HFF-Myc (cell line): ENCODE data around the gene COG5.

Source experiments
- DNase-seq: peaks from one replicate; pipeline ENCODE4 v3.0.0-alpha.2; 2011; ENCODE audit warnings: low read depth; ENCODE audit errors: extremely low read depth
- H3K4me3 ChIP-seq: replicated peaks from 2 replicates; pipeline ENCODE4 v1.5.1; 2011; ENCODE audit warnings: low read depth, mild to moderate bottlenecking, control low read depth, low read length
- CTCF ChIP-seq: IDR thresholded peaks from 2 replicates; pipeline ENCODE4 v1.5.1; 2012; ENCODE audit warnings: mild to moderate bottlenecking, low read depth, low read length, control low read depth; ENCODE audit errors: missing control alignments

COG5 gene

GRCh38 chr7:107313355-107313754, 250.4 kb downstream of the COG5 start:
- TF ChIP-seq CTCF: no peak
- no peak for DNase-seq
- H3K4me3 ChIP-seq: no peak overlapping the region

GRCh38 chr7:107312418-107312817, 251.3 kb downstream of the COG5 start:
- DNase-seq: no peak
- no peak for TF ChIP-seq CTCF
- no peak overlapping the region for H3K4me3 ChIP-seq

- H3K4me3 ChIP-seq: no peak overlapping the region
- no peak for DNase-seq
- no peak for TF ChIP-seq CTCF
Measured at GRCh38 chr7:107309296-107309695, 254.4 kb downstream of the COG5 start.

GRCh38 chr7:107304636-107305035, 259.1 kb downstream of the COG5 start:
- TF ChIP-seq CTCF: no peak
- H3K4me3 ChIP-seq: no peak overlapping the region
- no peak for DNase-seq

GRCh38 chr7:107304063-107304462, 259.7 kb downstream of the COG5 start:
- no peak for TF ChIP-seq CTCF
- DNase-seq: no peak
- no peak overlapping the region for H3K4me3 ChIP-seq

- no peak for TF ChIP-seq CTCF
- DNase-seq: no peak
- H3K4me3 ChIP-seq: no peak overlapping the region
Measured at GRCh38 chr7:107302250-107302847, 261.4 kb downstream of the COG5 start.

GRCh38 chr7:107294182-107294581, 269.5 kb downstream of the COG5 start:
- H3K4me3 ChIP-seq: no peak overlapping the region
- no peak for DNase-seq
- TF ChIP-seq CTCF: no peak
